Chondrocyte (in vitro differentiated cells): ENCODE results near the gene CEBPZ. TPM values are rescaled to one million over a fixed set of nuclear protein-coding genes. Genes with fewer than 3 reads are reported as not detected.
"Not testable (repeated sequence)": the region's sequence is repeated elsewhere in the genome, so short reads cannot be mapped to it uniquely, and the experiment has no call there.

Experiments used
- DNase-seq: peaks from one replicate; pipeline ENCODE4 v3.0.0; 2021; ENCODE audit warnings: mixed read lengths, low spot score
- H3K27ac Mint-ChIP-seq: one replicate; pipeline ENCODE4 v1.8.0; 2021; ENCODE audit warnings: mild to moderate bottlenecking, moderate library complexity, mixed read lengths; ENCODE audit not compliant: unreplicated experiment
- H3K27me3 Mint-ChIP-seq: 2 replicates; pipeline ENCODE4 v1.8.0; 2021; ENCODE audit warnings: low read depth, mixed read lengths
- H3K36me3 Mint-ChIP-seq: 2 replicates; pipeline ENCODE4 v1.8.0; 2021; ENCODE audit warnings: low read depth, mixed read lengths
- H3K4me1 Mint-ChIP-seq: 2 replicates; pipeline ENCODE4 v1.8.0; 2021; ENCODE audit warnings: low read depth, mild to moderate bottlenecking, mixed read lengths
- H3K4me3 Mint-ChIP-seq: one replicate; pipeline ENCODE4 v1.8.0; 2021; ENCODE audit warnings: mild to moderate bottlenecking, moderate library complexity, mixed read lengths; ENCODE audit not compliant: unreplicated experiment
- H3K9me3 Mint-ChIP-seq: 2 replicates; pipeline ENCODE4 v1.8.0; 2021; ENCODE audit warnings: low read depth, mixed read lengths
- CTCF ChIP-seq: fragments of 200-600 bp; sonication (generic); IDR thresholded peaks from 2 replicates; pipeline ENCODE4 v1.5.0; 2021; ENCODE audit warnings: antibody characterized with exemption, mild to moderate bottlenecking, moderate library complexity
- total RNA-seq: library from RNA; stranded (reverse); gene quantifications from 3 replicates; pipeline ENCODE4 v1.2.1, GENCODE V29; 2021

CEBPZ gene
- total RNA-seq, 1 donor from 2014 or later = 31.1 TPM

- Mint-ChIP-seq H3K27ac (no peak overlapping the region), H3K9me3 (peaks cover 9% of the 10 kb centered on the region), H3K4me1 (no peaks in the 10 kb centered on the region), H3K4me3 (no peak overlapping the region), H3K36me3 (peaks cover 36% of the 10 kb centered on the region), H3K27me3 (no peaks in the 10 kb centered on the region)
- no peak for DNase-seq
- TF ChIP-seq CTCF = no peak
Measured at GRCh38 chr2:37203708-37204107, 27.7 kb downstream of the CEBPZ start.

GRCh38 chr2:37201766-37202165 lies 29.6 kb downstream of the CEBPZ start:
- Mint-ChIP-seq H3K9me3 (peaks cover 5% of the 10 kb centered on the region), H3K27me3 (no peaks in the 10 kb centered on the region), H3K36me3 (peaks cover 25% of the 10 kb centered on the region), H3K4me3 (no peak overlapping the region), H3K27ac (no peak overlapping the region), H3K4me1 (no peaks in the 10 kb centered on the region)
- DNase-seq = no peak
- TF ChIP-seq CTCF = no peak

GRCh38 chr2:37201208-37201607 lies 30.2 kb downstream of the CEBPZ start:
- peaks cover 5% of the 10 kb centered on the region for H3K9me3 Mint-ChIP-seq
- TF ChIP-seq CTCF = no peak
- H3K4me3 Mint-ChIP-seq = no peak overlapping the region
- no peaks in the 10 kb centered on the region for H3K4me1 Mint-ChIP-seq
- H3K27me3 Mint-ChIP-seq = no peaks in the 10 kb centered on the region
- no peak overlapping the region for H3K27ac Mint-ChIP-seq
- DNase-seq = no peak
- peaks cover 22% of the 10 kb centered on the region for H3K36me3 Mint-ChIP-seq

- Mint-ChIP-seq H3K27me3 (no peaks in the 10 kb centered on the region), H3K36me3 (peaks cover 15% of the 10 kb centered on the region), H3K9me3 (peaks cover 2% of the 10 kb centered on the region), H3K4me3 (no peak overlapping the region), H3K4me1 (no peaks in the 10 kb centered on the region), H3K27ac (no peak overlapping the region)
- no peak for DNase-seq
- no peak for TF ChIP-seq CTCF
Measured at GRCh38 chr2:37198681-37199065, 32.7 kb downstream of the CEBPZ start.

GRCh38 chr2:37196320-37197195 lies 34.8 kb downstream of the CEBPZ start, which contains the start of gene CEBPZOS:
CEBPZOS (plus strand) TSS chr2:37196496; CDS start chr2:37199705, 3,209 bp downstream.
- Mint-ChIP-seq H3K9me3 (no peaks in the 10 kb centered on the region), H3K36me3 (peaks cover 8% of the 10 kb centered on the region), H3K4me1 (no peaks in the 10 kb centered on the region), H3K27me3 (no peaks in the 10 kb centered on the region), H3K4me3 (no peak within 1 kb of the TSS), H3K27ac (no peak within 1 kb of the TSS)
- no peak for DNase-seq
- no peak for TF ChIP-seq CTCF

GRCh38 chr2:37195862-37196319 lies 35.5 kb downstream of the CEBPZ start:
- DNase-seq, H3K27ac Mint-ChIP-seq, H3K9me3 Mint-ChIP-seq, H3K4me3 Mint-ChIP-seq, H3K36me3 Mint-ChIP-seq, H3K27me3 Mint-ChIP-seq, H3K4me1 Mint-ChIP-seq: not testable (repeated sequence)
